HepG2 (cell line): ENCODE data around the gene HEATR1. TPM values are rescaled to one million over a fixed set of nuclear protein-coding genes. Genes with fewer than 3 reads are reported as not detected.

Experiments used
- ATAC-seq: fragments of 200-7000 bp; cut with Tn5 transposase; 3 replicates; pipeline ENCODE4 v1.9.1; 2020; ENCODE audit warnings: mild to moderate bottlenecking, moderate library complexity
- BruUV-seq: library from RNA; stranded (reverse); fragments of 400-500 nt; replicated peaks from 2 replicates; lab custom pipeline; 2021; lab: Mats Ljungman, UMichigan
- CTCF ChIA-PET: fragments of 300-600 bp; formaldehyde crosslinking; extraction: SDS; loops from one replicate; lab custom pipeline; 2021; ENCODE audit warnings: low total read pairs, inconsistent platforms, low intra/inter-chr PET ratio; lab: Yijun Ruan, JAX
- POLR2A ChIA-PET: fragments of 350-600 bp; sonication (Branson Sonifier 250); formaldehyde crosslinking; loops from one replicate; lab custom pipeline; 2020; ENCODE audit warnings: antibody characterized with exemption, inconsistent platforms; lab: Yijun Ruan, JAX
- DNase-seq: peaks from one replicate; pipeline ENCODE4 v3.0.0-alpha.2; 2015; ENCODE audit warnings: low spot score
- FAIRE-seq: peaks from 3 replicates; lab custom pipeline; 2011; peaks lifted over from hg19 to GRCh38; lab: Jason Lieb, UNC
- H2AFZ ChIP-seq: one replicate; pipeline ENCODE4 v1.6.1; 2011; ENCODE audit warnings: low read length, inconsistent platforms
- H3K27ac ChIP-seq: fragments of 300-600 bp; 3 replicates; pipeline ENCODE4 v1.8.0; 2011; ENCODE audit warnings: mixed run types, mild to moderate bottlenecking, mixed read lengths, low read length, inconsistent platforms; ENCODE audit not compliant: insufficient read depth; ENCODE audit errors: extremely low read length
- H3K27me3 ChIP-seq, 2 experiments: fragments of 200-600 bp in 1 of 2; 2 replicates in 1 of 2; 3 replicates in 1 of 2; pipeline versions ENCODE4 v1.6.0 to v1.8.0; 2011; ENCODE audit warnings: low read length in 2 of 2, mild to moderate bottlenecking in 2 of 2, moderate library complexity in 2 of 2, inconsistent platforms in 1 of 2; ENCODE audit not compliant: insufficient read depth in 2 of 2, control insufficient read depth in 1 of 2
- H3K36me3 ChIP-seq, 2 experiments: fragments of 200-600 bp in 1 of 2; replicated peaks in 1 of 2; 2 replicates in 1 of 2; 3 replicates in 1 of 2; pipeline versions ENCODE4 v1.5.1 to v1.8.0; 2011; ENCODE audit warnings: low read length in 2 of 2, inconsistent platforms in 1 of 2; ENCODE audit not compliant: insufficient read depth in 2 of 2, control insufficient read depth in 1 of 2
- H3K4me1 ChIP-seq: 2 replicates; pipeline ENCODE4 v1.5.1; 2012; ENCODE audit warnings: low read length, inconsistent platforms; ENCODE audit not compliant: insufficient read depth
- H3K4me2 ChIP-seq: 2 replicates; pipeline ENCODE4 v1.6.0; 2011; ENCODE audit warnings: low read depth, low read length, inconsistent platforms
- H3K4me3 ChIP-seq, 3 experiments: fragments of 200-600 bp in 1 of 3; sonication (generic), shearing (Covaris generic) in 1 of 3; replicated peaks in 1 of 3; 2 replicates each; pipeline ENCODE4 v1.5.1; 2011 to 2016; ENCODE audit warnings: low read length in 3 of 3, inconsistent platforms in 2 of 3, low read depth in 2 of 3, mild to moderate bottlenecking in 2 of 3, control low read depth in 1 of 3, mixed read lengths in 1 of 3; ENCODE audit not compliant: insufficient read depth in 1 of 3
- H3K79me2 ChIP-seq: one replicate; pipeline ENCODE4 v1.6.1; 2011; ENCODE audit warnings: low read length, inconsistent platforms; ENCODE audit not compliant: insufficient read depth
- H3K9ac ChIP-seq: 2 replicates; pipeline ENCODE4 v1.6.0; 2011; ENCODE audit warnings: mild to moderate bottlenecking, low read depth, low read length, inconsistent platforms; ENCODE audit not compliant: insufficient read depth
- H3K9me3 ChIP-seq: 2 replicates; pipeline ENCODE4 v1.5.1; 2012; ENCODE audit warnings: mild to moderate bottlenecking, low read length
- H4K20me1 ChIP-seq: 2 replicates; pipeline ENCODE4 v1.6.0; 2011; ENCODE audit warnings: inconsistent platforms, mild to moderate bottlenecking, low read length, moderate library complexity; ENCODE audit not compliant: insufficient read depth
- ATM ChIP-seq: fragments of 450-650 bp; IDR thresholded peaks from 2 replicates; pipeline ENCODE4 v1.7.1; 2017; ENCODE audit warnings: mild to moderate bottlenecking, borderline replicate concordance
- FOSL2 ChIP-seq: sonication (generic); formaldehyde crosslinking; IDR thresholded peaks from 2 replicates; pipeline ENCODE4 v1.4.0; 2020; ENCODE audit warnings: missing genetic modification reagents
- IKZF5 ChIP-seq: IDR thresholded peaks from 2 replicates; pipeline ENCODE4 v1.6.1; 2018; ENCODE audit warnings: missing genetic modification reagents, mild to moderate bottlenecking, missing compliant biosample characterization
- KLF12 ChIP-seq: sonication (generic); formaldehyde crosslinking; IDR thresholded peaks from 2 replicates; pipeline ENCODE4 v1.4.0; 2020; ENCODE audit warnings: missing genetic modification reagents, borderline replicate concordance
- LCORL ChIP-seq, 2 experiments: fragments of 450-650 bp in 1 of 2; sonication (generic) in 1 of 2; formaldehyde crosslinking in 1 of 2; IDR thresholded peaks; 2 replicates each; pipeline versions ENCODE4 v1.5.0 to v1.6.1; 2017 to 2020; ENCODE audit warnings: antibody characterized with exemption in 1 of 2, missing genetic modification reagents in 1 of 2
- TFAP4 ChIP-seq: sonication (generic); IDR thresholded peaks from 2 replicates; pipeline ENCODE4 v1.6.1; 2016; ENCODE audit warnings: low read depth, borderline replicate concordance
- TFDP1 ChIP-seq: IDR thresholded peaks from 2 replicates; pipeline ENCODE4 v1.6.1; 2016; ENCODE audit warnings: missing compliant biosample characterization, missing genetic modification reagents, borderline replicate concordance
- ZBTB38 ChIP-seq: sonication (generic); formaldehyde crosslinking; IDR thresholded peaks from 2 replicates; pipeline ENCODE4 v1.5.1; 2020; ENCODE audit warnings: mild to moderate bottlenecking, missing genetic modification reagents
- ZBTB46 ChIP-seq: sonication (generic); formaldehyde crosslinking; IDR thresholded peaks from 2 replicates; pipeline ENCODE4 v1.4.0; 2020; ENCODE audit warnings: mild to moderate bottlenecking, missing genetic modification reagents, borderline replicate concordance
- ZGPAT ChIP-seq: IDR thresholded peaks from 2 replicates; pipeline ENCODE4 v1.6.1; 2016; ENCODE audit warnings: mild to moderate bottlenecking
- ZNF589 ChIP-seq: sonication (generic); formaldehyde crosslinking; conservative IDR thresholded peaks from 2 replicates; pipeline ENCODE4 v1.8.0; 2022; ENCODE audit warnings: mild to moderate bottlenecking, moderate library complexity, missing genetic modification reagents
- ZNF800 ChIP-seq: sonication (generic); formaldehyde crosslinking; IDR thresholded peaks from 2 replicates; pipeline ENCODE4 v1.4.0; 2020; ENCODE audit warnings: missing genetic modification reagents
- ZSCAN9 ChIP-seq: IDR thresholded peaks from 2 replicates; pipeline ENCODE4 v1.6.1; 2016; ENCODE audit warnings: borderline replicate concordance
- WGBS: methylation state at CpG from one replicate; pipeline ENCODE4 v1.1.6; 2017; ENCODE audit warnings: low lambda C conversion rate; 5-methylcytosine and 5-hydroxymethylcytosine counted together
- in situ Hi-C: cut with HindIII; loops from 2 replicates; pipeline ENCODE4 v1.10.0; 2017; ENCODE audit warnings: low pct_unique_long_range_greater_than_20kb; ENCODE audit not compliant: extremely low pct_ligation_motif_present
- intact Hi-C: fragments of 100-400 bp; cut with micrococcal nuclease; formaldehyde crosslinking; loops from one replicate; pipeline ENCODE4 v1.10.0; 2022; ENCODE audit not compliant: unreplicated experiment
- polyA plus RNA-seq, 8 experiments: library from polyadenylated mRNA; depleted of rRNA in 3 of 8; stranded (reverse) in 7 of 8; unstranded in 1 of 8; fragments of >200 nt; fragmentation: Illumina TruSeq in 4 of 8; extraction: Trizol in 4 of 8; gene quantifications; 2 replicates each; pipeline versions ENCODE4 v1.2.1 to v1.2.3, GENCODE V29; 2011 to 2016; ENCODE audit warnings: low read depth in 4 of 8, missing spikeins in 1 of 8, mixed read lengths in 1 of 8; ENCODE audit not compliant: insufficient read depth in 1 of 8
- total RNA-seq, 5 experiments: library from RNA; depleted of rRNA; stranded (reverse); fragments of >200 nt; fragmentation: Illumina TruSeq; extraction: Trizol; gene quantifications; 2 replicates each; pipeline ENCODE4 v1.2.3, GENCODE V29; 2016; ENCODE audit warnings: low read depth in 1 of 5

HEATR1 gene
- total and polyA plus RNA-seq, 2 of the 13 experiments (the other 11 are each of a cell fraction or from before 2014, with no cell fraction given), result 10.2 to 45.8 TPM

GRCh38 chr1:236575523-236575922 is 28.8 kb downstream of the HEATR1 start (continued):
- TF ChIP-seq IKZF5 (CRISPR knock-in tag) (no peak), ZSCAN9 (CRISPR knock-in tag) (no peak), ZBTB46 (no peak), KLF12 (CRISPR knock-in tag) (no peak), TFDP1 (CRISPR knock-in tag) (no peak), ATM (no peak)

- FAIRE-seq (no peak), DNase-seq (no peak), ATAC-seq (no peak)
- Histone ChIP-seq H3K4me3 (no peak overlapping the region), H3K27me3 (no peaks in the 10 kb centered on the region; a peak in 1 of 5 replicates), H3K4me1 (no peaks in the 10 kb centered on the region), H3K9ac (no peak overlapping the region), H3K79me2 (no peaks in the 10 kb centered on the region), H3K27ac (no peak overlapping the region), H2AFZ (no peak overlapping the region), H3K4me2 (no peak overlapping the region), H3K36me3 (peaks cover 31 to 93% of the 10 kb centered on the region in 2 experiments), H4K20me1 (no peaks in the 10 kb centered on the region), H3K9me3 (no peaks in the 10 kb centered on the region)
- 98% methylated on average over 2 of the region's 2 CpGs for WGBS
- CTCF ChIA-PET, result no interaction called here
- intact Hi-C loops (no loop called here), in situ Hi-C loops (no loop called here)
- POLR2A ChIA-PET, result no interaction called here
- no TSS peak for BruUV-seq
- no peak for TF ChIP-seq TFAP4
- no peak for TF ChIP-seq FOSL2
- TF ChIP-seq ZNF800 (CRISPR knock-in tag), result no peak
- no peak for TF ChIP-seq ZGPAT
- no peak for TF ChIP-seq LCORL (IDR thresholded peaks at IDR 0.05)
- no peak for TF ChIP-seq LCORL (CRISPR knock-in tag; IDR thresholded peaks at IDR 0.05)
- TF ChIP-seq ZNF589, result no peak
- TF ChIP-seq ZBTB38 (CRISPR knock-in tag), result no peak
Observed at GRCh38 chr1:236568285-236568894, 35.9 kb downstream of the HEATR1 start.
